Stimulated activated CD8-positive, alpha-beta memory T cell treated with anti-CD3 and anti-CD28 coated beads, Interleukin-7, amount 100 ng/mL, for 1 hour (primary cell): ENCODE measurements around the gene ELOVL2.

Experiments
- DNase-seq, 2 donors: peaks; one replicate each; pipeline ENCODE4 v3.0.0-alpha.2; 2020; ENCODE audit warnings: low read depth in 2 of 2

The ELOVL2 gene

GRCh38 chr6:11056871-11057270 lies 12.8 kb upstream of the ELOVL2 start:
- DNase-seq, result no peak

DNA sequence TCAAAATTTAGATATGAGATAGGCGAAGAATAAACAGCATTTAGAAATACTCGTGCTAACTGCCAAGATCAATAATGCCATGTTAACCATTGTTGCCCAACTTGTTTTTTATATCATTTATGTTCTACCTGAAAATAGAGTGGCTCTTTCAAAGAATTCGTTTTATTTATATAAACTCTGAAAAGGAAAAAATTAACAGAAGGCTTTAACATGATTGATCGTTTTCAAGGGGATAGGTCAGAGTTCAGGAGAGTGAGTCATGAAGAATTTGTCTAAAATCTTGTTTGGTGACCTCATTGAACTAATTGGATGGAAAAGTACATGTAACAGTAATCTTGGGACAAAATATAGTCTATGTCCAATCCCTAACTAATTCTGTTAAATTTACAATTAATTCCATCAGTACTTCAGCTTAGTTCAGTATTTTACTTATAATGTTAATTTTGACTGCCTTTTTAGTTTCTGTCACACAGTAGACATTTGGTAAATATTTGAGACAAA lies 11.1 kb upstream of the ELOVL2 start:
- no peak for DNase-seq

GRCh38 chr6:11054722-11055121 lies 10.6 kb upstream of the ELOVL2 start:
- DNase-seq, result no peak

- DNase-seq, result no peak
Measured at GRCh38 chr6:11053307-11053706, 9.2 kb upstream of the ELOVL2 start.

DNA sequence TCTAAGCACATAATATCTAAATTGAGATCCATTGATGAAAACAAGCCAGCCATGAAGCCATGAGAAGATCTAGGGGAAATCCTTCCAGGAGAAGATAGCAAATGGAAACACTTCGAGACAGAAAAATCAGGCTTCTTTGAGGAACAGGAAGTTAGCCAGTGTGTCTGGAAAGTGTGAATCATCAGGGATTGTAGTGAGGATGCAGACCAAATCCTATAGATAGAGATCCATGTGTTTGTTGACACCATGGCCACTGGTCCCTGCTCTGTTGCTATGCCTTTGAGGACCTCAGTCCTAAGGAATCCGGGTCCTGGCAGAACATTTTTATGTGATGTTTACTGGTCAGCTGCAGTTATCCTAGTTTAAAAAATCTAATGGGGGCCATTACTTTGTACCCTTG lies 6.6 kb upstream of the ELOVL2 start:
- DNase-seq, result no peak

DNA sequence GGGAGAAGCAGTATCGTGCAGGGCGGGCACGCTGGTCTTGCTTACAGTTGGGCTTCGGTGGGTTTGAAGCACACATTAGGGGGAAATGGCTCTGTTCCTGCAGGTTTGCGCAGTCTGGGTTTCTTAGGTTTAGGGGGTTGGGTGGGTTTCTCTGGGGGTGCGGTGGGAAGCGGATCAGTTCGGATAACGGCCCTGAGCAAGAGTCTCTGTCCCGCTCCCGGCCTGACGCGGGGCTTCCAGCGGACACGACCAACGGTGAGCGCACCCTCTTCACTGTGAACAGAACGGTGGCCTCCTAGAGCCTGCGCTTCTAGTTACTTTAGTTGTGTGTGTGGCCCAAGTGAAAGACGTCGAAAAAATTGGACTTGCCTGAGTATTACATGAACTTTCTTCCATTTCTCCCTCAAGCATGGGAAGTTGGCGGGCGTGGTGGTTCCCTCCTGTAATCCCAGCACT lies 635 bp upstream of the ELOVL2 start:
- no peak for DNase-seq

GRCh38 chr6:11043378-11043960 lies 636 bp downstream of the ELOVL2 start:
- DNase-seq, result no peak

DNA sequence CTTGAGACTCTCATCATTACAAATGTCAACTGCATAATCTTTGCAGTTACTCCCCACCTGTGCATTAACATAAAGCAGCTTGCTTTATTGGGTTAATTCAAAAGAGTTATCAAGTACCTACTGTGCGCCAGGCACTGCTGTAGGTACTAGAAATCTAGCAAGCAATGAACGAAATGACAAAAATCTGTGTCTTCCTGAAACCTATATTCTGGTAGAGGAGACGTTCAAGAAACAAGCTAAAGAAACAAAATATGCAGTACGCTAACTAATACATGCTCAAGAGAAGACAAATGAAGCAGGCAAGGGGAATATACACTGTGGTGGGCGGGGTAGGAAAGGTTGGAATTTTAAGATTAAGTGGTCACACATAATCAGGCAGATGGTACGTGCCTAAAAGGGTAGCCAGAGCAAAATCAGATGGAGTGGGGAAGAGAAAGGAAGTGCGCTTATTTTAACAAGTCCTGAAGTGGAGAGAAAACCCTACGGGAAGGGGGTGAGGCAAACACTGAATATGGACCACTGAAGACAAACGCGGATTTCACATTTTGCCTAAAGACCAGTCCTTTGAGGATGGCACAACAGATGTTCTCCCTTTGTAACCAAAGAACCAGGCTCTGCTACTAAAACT lies 1.2 kb downstream of the ELOVL2 start:
- no peak for DNase-seq

- no peak for DNase-seq
Measured at GRCh38 chr6:11042025-11042749, 1.9 kb downstream of the ELOVL2 start.

DNA sequence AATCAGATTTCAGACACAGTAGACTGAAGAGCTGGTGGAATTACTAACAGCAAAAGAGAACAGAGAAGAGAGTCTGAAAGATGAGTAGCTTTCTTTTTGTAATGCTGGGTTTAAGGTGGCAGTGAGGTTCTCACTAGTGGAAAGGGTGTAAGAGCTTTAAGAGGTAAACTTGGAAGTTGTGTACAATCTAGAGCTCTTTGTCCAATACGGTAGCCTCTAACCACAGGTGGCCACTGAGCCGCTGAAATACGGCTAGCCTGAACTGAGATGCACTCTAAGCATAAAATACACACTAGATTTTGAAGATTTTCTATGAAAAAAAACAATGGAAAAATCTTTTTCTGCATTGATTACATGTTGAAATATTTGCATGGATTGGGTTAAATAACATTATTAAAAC lies 4.0 kb downstream of the ELOVL2 start:
- DNase-seq, result no peak

- no peak for DNase-seq
Measured at GRCh38 chr6:11039040-11039439, 5.1 kb downstream of the ELOVL2 start.

GRCh38 chr6:11036977-11037430 lies 7.1 kb downstream of the ELOVL2 start:
- DNase-seq, result no peak

- DNase-seq, result no peak
Measured at GRCh38 chr6:11036351-11036740, 7.8 kb downstream of the ELOVL2 start.

- no peak for DNase-seq
Measured at GRCh38 chr6:11035616-11036350, 8.3 kb downstream of the ELOVL2 start.

- no peak for DNase-seq
Measured at GRCh38 chr6:11033825-11034224, 10.3 kb downstream of the ELOVL2 start.

- DNase-seq, result no peak
Measured at GRCh38 chr6:11030904-11031303, 13.2 kb downstream of the ELOVL2 start.

- DNase-seq, result no peak
Measured at GRCh38 chr6:11028959-11029358, 15.1 kb downstream of the ELOVL2 start.

GRCh38 chr6:11027565-11028110 lies 16.5 kb downstream of the ELOVL2 start:
- no peak for DNase-seq

- DNase-seq, result no peak
Measured at GRCh38 chr6:11025921-11026635, 18.0 kb downstream of the ELOVL2 start.

DNA sequence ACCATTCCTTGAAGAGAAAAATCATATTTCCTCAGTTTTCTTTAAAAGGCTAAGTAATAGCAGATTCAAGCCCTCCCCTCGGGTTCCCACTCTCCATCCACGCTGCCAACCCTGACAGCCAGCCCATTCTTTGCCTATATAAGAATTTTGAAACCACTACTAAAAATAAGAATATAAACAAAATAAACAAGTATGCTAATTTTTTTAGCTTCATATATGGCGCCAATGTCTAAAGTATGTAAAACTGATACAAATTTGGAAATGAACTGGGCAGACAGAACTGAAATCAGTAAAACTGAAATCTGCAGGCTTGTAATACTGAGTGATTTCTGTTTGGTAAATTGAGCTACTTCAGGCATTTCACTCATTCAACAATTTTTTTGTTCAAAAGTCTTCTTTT lies 19.0 kb downstream of the ELOVL2 start:
- no peak for DNase-seq

- no peak for DNase-seq
Measured at GRCh38 chr6:11023032-11023431, 21.1 kb downstream of the ELOVL2 start.
